ENCODE results near the gene RNF181.
A peak's percentile ranks its signal among the peaks of the same experiment; 100 is the strongest.
"Not testable (repeated sequence)": the region's sequence is repeated elsewhere in the genome, so short reads cannot be mapped to it uniquely, and the experiment has no call there.

RNF181 gene

DNA sequence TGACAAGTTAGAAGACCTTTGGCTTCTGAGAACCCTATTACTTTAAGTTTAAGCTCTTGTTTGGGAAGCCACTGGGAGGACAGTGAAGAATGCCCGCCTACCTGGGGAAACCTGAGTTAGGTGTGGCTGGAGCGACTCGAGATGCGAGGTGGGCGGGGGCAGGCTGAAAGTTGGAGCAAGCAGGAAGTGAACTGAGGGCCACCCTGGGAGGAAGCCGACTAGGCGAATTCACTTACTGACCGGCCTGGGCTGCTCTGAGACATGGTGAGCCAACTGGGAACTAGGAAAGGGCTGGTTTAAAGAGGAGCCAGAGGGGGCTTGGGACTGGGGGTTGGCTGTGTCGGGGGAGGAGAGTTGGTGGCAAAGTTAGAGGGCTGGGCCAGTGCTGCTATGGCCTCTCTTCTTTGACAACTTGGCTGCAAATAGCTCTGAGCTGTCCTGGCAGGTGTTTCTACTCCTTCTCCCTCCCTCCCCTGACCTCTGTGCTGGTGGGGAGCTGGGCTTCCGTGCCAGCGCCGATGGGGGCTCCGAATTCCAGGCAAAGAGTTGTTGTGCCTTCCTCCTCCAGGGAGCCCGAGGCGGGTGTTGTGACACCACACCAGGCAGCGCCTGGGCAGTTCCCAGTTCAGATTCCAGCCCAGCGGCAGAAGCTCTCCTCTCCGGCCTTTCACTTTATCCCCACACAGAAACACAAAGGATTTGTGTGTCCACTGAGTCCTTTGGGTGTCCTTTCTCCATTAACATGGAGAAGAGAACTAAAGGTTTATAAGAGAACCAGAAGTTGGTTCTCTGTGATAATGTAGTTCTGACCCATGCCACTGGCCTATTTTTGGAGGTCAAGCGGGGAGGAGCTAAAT, 17.9 kb upstream of the RNF181 start, which contains the start of gene VAMP8:
VAMP8 (plus strand) TSS at position 201 of the 857 bp plus-strand sequence; CDS start at position 262, 61 bp downstream.
- peak; percentile 76 for DNase-seq

DNA sequence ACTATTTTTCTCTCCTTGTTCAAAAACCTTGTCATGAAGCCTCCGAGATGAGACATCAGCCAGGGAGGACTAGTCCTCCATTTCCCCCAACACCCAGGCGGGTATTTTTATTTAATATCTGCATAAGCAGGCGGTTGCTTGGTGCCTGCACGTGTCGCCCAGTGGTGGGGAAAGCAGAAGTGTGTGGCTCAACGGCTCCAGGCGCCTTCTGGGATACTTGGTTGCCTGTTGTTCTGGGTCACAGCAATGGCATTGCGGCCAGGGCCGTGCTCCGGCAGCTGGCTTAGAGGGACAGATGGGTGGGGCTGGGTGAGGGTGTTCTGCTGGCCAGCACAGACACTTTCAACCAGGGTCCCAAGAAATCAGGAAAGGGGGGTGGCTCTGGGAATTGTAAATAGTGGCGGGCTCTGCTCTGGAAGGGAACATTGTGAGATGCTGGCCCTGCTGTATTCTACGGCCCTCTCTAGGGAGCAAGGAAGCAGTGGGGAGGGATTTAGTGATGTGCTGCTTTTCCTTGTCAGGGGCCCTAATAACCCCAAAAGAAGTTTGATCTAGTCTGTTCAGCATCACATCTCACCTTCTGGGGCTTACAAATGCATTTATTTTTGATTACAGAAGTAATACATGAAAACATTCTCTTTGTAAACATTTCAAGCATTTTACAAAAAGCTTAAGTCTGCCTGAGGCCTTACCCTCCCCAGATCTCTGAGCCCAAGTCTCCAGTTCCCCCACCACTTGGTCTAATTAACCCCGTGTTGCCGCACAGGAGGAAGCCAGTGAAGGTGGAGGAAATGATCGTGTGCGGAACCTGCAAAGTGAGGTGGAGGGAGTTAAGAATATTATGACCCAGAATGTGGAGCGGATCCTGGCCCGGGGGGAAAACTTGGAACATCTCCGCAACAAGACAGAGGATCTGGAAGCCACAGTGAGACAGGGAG, 17.0 kb upstream of the RNF181 start:
- DNase-seq, result peak; percentile 36

DNA sequence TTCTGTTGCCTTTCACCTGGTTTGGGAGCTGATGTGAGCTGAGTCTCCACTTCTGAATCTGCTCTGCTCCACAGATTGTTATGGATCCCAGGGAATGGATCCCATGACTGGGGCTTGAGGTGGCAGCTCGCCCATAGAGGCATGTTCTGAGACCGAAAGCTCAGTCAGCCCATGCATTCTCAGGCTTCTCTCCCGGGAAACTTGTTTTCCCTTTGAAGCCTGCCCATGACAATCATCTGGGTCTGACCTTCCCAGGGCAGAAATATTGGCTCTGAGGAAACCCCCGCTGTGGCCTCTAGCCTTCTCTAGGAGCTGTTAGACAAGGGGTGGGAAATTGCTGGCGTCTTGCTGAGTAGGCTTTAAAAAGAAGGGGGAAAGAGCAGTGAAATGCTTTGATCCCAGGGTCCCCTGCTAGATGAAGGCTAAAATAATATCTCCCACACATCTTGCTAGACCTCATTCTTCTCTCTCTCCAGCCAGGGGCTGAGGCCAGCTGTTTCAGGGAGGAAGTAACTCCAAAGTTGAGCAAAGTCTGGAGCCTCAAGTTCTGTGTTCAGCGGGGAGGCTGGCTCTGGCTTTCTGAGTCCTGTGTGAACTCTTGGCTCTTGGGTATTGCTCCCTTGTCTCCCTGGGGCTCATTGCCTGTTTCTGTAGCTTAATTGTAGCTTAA, 16.1 kb upstream of the RNF181 start:
- DNase-seq, result no peak

DNA sequence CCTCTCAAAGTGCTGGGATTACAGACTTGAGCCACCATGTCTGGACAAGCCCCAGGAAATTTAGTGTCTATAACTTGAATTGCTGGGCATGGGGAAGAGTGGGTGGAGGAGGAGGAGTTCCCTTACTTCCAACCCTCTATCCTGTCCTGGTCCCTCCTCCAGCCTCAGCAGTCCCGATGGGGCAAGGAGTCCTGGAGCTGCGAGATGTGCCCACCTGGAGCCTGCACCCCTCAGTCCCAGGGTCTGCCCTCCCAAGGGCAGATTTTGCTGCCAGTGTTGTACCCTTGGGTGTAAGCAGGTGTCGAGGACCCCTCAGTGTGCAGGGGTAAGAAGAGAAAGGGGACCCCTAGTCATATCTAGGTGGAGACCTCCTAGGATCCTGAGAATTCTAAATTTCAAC, 15.3 kb upstream of the RNF181 start:
- DNase-seq, result no peak

DNA sequence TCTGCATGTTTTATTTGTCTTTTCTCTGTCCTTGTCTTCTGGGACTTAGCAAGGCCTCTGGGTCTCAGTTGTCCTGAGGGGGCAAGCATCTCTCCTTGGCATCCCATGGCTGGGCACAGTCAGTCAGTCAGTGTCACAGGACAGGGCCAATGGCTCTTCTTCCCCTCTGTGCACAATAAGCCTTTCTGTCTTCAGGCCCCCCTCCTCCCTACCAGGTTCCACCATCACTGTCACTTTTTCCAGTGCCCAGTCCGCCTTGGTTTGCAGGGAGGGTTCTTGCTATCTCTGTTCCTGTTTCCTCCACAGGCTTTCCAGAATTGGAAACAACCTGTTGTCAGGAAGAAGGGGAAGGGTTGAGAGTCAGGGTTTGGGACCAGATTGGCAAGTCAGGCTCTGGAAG, 13.1 kb upstream of the RNF181 start:
- DNase-seq, result no peak

DNA sequence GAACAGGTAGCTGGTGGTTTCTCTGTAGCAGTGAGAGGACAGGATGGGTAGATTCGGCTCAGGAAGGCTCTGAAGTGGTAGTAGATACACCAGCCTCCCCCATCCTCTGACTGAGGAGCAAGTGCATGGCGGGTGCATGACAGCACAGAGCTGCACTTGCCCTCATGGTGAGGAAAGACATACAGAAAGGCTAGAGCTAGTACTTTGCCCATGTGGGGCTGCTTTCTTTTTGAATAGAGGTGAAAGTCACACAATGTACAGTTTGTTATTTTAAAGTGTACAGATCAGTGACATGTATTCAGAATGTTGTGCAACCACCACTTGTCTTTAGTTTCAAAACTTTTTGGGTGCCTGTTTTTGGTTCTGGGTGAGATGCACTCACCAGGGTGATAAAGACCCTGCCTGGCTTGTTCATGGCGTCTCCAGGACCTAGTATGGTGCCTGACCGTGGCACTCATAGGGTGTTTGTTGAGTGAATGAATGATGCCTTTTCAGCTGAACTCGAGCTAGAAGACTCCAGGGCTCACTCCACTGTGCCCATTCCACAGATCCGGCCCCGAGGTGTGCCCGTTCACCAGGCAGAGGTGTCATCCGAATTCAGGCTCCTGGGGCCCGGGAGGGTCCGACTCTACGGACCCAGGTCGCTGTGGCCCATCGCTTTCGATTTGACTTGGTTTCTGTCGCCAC, 11.7 kb upstream of the RNF181 start:
- peak; percentile 58 for DNase-seq

DNA sequence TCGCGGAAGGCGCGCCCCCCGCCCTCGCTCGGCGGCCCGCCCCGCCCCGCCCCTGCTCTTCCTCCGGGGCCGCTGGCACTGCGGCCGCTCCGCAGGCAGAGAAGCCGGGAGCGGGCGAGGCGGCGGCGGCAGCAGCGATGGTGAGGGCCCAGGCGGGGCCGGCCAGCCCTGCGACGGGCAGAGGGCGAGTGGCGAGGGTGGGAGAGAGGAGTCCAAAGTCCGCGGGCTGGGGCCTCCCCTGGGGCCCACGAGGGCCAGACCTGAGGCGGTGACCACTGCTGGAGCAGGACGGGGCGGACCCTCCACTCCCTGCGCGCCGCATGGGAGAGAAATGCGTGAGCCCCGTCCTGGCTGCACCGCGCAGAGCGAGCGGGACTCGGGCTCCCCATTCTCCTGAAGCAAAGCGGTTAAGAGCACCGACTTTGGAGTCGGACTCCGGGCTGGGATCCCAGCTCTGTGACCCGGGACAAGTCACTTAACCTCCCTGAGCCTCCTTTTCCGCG, 11.1 kb upstream of the RNF181 start, which contains the start of gene VAMP5:
VAMP5 (plus strand) TSS at position 78 of the 503 bp plus-strand sequence; CDS start at position 138, 60 bp downstream.
- DNase-seq, result peak; percentile 34

DNA sequence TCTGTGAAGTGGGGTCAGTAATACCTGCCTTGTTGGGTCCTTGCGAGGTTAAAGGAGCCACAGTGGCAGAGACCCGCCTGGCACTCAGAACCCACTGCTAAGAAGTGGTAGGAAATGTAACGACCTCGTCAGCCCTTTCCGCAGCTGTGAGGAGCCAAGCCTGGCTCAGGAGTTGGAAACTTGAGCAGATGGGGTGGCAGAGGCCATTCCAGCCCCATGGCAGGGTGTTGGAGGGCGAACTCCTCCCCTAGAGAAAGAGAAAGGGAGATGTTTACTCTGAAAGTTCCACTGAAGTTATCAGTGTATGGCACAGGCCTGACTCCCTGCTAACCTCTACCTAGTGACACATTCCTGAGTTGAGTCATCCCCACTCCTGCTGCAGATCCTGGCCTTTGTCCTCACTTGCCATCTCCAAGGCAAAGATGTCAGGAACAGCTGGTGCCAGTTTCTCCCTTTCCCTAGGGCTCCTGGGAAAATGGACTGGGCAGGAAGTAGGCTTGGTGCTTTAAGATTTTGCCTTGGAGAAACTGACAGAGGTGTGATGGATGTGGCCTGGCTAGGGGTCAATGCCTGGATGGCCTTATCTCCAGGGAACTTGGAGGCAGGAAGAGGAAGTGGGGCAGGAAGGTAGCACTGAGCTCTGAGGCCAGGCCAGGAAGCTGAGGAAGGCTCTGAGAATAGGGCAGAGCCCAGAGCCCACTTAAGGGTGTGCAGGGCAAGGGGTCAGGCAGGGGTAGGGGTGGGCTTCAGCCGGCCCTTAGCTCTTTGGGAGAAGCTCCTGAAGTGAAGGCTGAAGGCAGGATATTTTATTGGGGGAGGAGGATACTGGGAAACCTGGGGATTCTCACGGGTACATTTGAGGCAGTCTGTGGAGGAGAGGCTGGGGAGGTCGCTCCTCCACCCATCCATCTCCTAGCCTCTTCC, 10.4 kb upstream of the RNF181 start:
- DNase-seq, result peak; percentile 44

DNA sequence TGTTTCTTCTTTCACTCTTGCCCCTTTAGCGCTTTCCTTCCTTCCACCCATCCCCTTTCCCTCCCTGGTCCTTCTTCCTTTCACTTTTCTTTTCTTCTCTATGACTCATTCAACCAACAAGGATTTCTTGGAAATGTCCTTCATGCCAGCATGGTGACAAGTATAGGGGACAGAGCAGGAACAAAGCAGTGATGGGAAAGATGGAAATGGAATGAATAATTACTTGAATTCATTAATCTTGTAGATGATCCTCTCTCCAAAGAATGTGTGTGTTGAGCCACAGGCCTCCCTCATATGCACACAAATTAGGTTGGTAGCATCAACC, 9.8 kb upstream of the RNF181 start:
- no peak for DNase-seq

DNA sequence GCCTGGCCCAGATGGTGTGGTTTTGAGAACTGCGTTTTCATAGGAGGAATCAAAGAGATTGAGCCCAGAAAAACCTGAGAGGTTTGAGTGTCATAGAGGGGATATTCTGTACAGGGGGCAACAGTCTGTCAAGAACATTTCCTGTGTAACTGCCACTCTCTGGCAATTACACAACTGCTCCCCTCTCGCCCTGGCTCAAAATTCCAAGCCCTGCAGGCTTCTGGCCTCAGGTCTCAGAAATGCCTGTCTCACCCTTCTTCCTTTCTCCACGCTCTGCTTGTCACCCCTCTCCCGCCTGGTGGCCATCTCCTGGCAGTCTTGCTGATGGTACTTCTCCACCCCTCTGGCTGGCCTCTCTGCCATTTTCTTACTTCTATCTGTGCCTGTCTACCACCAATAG, 7.3 kb upstream of the RNF181 start:
- no peak for DNase-seq

DNA sequence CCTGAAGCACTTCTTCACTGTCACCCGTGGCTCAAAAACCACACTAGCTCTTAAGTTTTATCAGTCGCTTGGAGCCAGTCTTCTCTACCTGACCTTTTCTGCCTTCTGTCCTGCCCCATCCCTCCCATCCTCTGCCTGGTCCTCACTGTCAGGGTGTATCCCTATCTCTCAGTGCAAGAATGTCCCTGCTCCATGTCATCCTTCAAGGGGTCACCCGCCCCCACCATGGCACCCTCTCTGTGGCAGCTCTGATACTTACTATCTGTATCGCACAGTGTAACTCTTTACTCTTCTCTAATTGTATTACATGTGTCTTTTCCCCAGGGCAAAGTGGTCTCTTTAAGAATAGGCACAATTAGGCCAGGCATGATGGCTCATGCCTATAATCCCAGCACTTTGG, 6.9 kb upstream of the RNF181 start:
- no peak for DNase-seq

DNA sequence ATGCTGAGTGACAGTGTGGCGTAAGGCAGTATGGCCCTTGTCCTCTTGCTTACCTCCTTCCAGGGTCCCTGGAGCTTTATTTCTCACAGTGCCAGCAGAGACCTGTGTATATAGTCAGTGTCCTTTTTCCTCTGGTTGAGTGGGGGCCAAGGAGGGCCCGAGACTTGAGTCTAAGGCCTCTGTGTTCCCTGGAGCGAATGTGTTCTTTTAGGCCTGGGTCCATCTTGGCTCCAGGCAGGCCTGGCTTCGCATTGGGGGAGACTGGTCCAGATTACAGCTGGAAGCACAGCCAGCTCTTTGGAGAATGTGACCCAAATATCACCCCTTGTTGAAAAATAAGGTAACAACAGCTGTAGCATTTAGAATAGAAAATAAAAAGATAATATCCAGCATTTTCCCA, 6.4 kb upstream of the RNF181 start:
- no peak for DNase-seq

DNA sequence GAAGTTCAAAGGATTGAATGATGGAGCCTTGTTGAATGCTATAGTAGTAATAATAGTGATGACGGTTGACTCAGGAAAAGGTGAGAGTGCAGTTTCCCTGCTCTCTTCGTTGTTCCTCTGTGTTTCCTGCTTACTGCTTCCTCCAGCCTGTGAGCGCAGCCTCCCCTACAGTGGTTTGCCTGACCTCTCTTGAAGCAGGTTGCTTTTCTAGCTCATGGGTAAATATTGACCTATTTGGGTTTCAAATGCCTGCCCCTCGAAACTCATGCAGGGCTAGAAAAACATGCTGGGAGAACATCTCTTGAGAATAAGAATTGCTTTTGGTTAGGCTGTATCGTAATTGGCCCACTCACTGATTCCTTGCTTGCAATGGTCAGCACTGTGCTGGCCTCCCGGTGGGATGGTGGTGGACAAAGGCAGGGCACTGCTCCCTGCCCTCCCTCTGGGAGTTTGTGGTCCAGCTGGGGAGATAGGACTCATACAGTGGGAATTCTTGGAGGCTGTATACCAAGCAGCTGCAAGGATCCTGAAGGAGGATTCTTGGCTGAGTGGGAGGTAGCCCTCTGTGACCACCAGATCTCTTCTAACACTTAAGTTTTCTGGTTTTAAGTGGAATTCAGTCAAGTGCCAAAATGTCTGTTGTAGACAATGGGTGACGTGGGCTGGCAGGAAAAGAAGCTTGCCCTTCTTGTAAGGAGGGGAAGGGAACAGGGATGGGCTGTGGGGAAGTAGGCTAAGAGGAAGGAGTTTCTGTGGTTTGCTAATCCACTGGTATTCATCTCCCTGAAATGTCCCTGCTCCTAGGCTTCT, 5.4 kb upstream of the RNF181 start:
- no peak for DNase-seq

DNA sequence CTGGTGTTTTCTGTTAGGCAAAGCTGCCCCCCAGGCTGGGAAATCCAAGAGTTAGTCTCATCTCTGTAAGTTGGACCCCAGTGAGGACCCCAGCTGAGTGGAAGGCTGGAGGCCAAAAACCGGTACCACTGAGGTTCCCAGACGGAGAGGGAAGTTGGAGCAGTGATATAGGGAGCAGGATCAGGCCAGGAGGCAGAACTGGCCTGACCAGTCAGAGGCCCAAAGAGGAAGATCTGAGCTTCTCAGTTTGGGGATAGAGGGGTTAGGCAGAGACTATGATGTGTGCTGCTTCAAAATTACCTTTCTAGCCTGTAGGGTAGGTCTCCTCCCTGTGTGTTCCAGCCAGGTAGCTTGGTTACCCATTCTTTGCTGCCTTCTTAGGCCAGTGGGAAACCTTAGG, 4.6 kb upstream of the RNF181 start:
- DNase-seq, result no peak

DNA sequence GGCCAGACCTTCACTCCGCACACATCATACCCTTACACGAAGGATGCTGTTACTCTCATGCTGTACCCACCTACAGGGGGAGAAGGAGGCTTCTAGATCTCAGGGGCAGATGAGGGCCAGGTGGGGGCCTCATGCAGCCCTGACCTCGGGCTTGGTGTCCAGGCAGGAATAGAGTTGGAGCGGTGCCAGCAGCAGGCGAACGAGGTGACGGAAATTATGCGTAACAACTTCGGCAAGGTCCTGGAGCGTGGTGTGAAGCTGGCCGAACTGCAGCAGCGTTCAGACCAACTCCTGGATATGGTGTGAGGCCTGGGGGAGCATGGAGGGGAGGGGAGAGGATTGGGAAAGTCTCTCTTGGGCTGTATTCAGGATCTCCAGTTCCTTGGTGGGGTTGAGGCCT, 4.0 kb upstream of the RNF181 start:
- no peak for DNase-seq

DNA sequence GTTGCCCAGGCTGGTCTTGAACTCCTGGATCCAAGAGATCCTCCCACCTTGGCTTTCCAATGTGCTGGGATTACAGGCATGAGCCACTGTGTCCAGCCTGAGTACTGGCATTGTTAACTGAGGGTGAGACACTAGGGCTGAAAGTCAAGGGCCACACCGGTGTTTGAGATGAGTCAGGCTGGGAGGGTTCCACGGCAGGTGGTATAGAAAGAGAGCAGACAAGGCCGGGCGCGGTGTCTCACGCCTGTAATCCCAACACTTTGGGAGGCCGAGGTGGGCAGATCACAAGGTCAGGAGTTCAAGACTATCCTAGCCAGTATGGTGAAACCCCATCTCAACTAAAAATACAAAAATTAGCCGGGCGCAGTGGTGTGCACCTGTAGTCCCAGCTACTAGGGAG, 3.2 kb upstream of the RNF181 start:
- not testable (repeated sequence) for DNase-seq

DNA sequence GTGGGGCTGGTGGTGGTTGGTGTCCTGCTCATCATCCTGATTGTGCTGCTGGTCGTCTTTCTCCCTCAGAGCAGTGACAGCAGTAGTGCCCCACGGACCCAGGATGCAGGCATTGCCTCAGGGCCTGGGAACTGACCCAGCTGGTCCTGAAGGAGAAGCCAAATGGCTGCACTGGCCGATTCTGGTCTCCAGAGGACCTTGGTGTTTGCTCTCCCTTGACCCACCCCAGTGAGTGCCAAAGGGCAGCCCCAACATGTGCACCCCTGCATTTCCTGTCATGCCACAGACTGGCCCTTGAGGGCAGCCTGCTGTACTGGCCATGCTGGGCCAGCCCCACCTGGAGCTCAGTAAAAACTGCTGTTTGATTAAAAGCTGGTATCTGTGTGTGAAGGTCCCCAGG, 2.5 kb upstream of the RNF181 start:
- DNase-seq, result no peak

DNA sequence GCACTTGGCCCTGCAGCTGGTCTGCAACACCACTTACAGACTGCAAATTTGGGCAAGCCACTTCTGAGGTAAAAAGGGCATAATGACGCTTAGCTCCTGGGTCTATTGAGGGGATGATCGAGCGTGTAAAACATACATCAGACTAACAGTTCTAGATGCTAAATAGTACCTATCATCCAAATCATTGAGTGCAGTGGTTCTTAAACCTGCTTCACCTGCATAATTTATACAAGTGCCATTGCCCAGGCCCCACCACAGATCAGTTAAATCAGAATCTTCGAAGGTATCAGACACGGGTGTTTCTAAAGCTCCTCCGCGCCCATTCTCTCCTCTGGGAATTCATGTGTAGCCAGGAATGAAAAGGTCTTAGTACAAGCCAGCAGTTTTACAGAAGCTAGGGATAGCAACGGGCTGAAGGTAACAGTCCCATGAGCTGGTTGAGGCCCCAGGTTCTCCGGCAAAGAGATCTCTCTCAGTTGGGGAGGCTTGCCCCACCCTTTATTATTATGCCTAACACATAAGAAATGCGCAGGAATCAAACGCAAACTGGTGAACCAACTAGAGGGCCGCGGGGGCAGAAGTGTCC, 737 bp upstream of the RNF181 start:
- no peak for DNase-seq

DNA sequence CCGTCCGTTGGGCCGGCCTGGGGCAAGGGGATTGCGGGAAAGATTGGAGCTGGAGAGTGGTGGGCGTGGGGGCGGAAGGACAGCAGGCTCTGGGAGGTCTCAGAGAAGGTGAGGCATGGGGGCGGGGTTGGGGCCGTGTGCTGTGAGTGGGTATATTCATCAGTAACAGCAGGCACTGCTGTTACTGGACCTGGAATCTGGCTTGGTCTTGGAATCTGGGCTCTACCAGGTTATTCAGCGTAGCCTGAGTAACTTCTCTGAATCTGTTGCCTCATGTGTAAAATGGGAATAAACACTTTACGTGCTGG, 435 bp downstream of the RNF181 start:
- peak; percentile 51 for DNase-seq

DNA sequence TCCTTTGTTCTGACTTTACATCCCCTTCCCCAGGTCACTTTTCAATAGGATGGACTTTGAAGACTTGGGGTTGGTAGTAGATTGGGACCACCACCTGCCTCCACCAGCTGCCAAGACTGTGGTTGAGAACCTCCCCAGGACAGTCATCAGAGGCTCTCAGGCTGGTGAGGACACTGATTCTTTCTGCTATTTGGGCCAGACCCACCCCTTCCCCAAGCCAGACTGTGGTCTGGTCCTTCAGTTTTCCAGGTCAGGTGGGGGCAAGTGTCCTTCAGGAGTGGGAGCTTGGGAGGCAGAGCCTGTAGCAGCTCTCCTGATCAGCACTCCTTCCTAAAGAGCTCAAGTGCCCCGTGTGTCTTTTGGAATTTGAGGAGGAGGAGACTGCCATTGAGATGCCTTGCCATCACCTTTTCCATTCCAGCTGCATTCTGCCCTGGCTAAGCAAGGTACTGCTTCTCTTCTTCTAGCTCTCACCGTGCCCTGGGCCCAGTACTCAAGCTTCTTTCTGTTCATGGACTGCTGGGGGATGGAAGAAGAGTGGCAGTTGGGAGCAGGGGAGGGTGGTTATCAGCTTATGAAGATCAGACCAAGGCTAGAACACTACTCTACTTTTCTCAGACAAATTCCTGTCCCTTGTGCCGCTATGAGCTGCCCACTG, 1.1 kb downstream of the RNF181 start:
- DNase-seq, result no peak
